Epithelial cell of proximal tubule (primary cell): ENCODE data around the gene BARX1. TPM values are rescaled to one million over a fixed set of nuclear protein-coding genes. Genes with fewer than 3 reads are reported as not detected.
"Not testable (repeated sequence)": the region's sequence is repeated elsewhere in the genome, so short reads cannot be mapped to it uniquely, and the experiment has no call there.

Experiments used
- DNase-seq: peaks from one replicate; pipeline ENCODE4 v3.0.0-alpha.2; 2011; ENCODE audit warnings: low read depth
- H3K4me3 ChIP-seq: 2 replicates; pipeline ENCODE4 v1.5.1; 2011; ENCODE audit warnings: low read depth, mild to moderate bottlenecking, low read length
- total RNA-seq: library from RNA; depleted of rRNA; stranded (reverse); fragments of >200 nt; gene quantifications from 2 replicates; pipeline ENCODE4 v1.2.3, GENCODE V29; 2015
- TF ChIP-seq, protein P1 (sequence below): conservative IDR thresholded peaks from 2 replicates; pipeline ENCODE4 v1.5.1; 2012; ENCODE audit warnings: low read depth, mild to moderate bottlenecking, low read length

The BARX1 gene
- total RNA-seq, 1 donor from 2014 or later, result not detected

DNA sequence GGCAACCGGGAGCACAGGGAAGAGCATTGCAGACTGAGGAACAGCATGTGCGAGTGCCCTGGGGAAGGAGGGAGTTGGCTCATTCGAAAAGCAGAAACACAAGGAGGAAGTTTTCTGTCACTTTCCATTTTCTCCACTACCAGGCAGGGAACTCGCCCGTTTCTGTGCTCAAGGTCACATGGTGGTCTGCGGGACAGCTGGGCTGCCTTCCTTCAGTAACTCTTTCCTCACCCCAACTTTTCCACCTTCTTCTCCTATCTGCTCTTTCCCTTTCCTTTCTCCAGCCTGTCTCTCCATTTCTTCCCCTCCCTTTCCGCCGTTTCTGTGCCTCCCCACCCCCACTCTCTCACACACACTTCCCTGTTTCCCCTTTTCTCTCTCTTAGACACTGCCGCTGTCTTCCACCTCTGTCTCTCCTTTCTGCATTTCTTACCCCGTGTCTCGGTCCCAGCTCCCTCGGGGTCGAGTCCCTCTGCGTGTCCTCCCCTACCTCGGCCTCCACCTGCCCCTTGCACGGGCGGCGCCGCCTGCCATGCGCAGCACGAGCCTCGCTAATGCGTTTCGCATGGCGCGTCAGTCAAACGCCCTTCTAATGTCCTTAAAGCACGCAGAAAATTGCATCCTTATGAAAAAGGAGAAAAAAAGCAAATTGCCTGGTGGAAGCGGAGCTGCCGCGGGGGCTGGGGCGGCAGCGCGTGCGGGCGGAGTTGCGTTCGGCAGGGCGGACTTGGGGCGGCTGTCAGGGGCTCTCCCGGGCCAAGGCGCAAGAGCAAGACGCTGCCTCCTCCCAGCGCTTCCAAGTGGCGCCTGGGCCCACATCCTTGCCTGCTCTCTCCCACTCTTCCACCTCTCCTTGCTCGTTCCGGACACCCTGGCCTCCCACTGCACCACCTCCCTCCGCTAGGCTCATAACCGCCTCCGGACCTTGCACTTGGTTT lies 9.5 kb downstream of the BARX1 start:
- H3K4me3 ChIP-seq, result peak overlapping the region; percentile 31
- DNase-seq, result no peak
- TF ChIP-seq, protein P1, sequence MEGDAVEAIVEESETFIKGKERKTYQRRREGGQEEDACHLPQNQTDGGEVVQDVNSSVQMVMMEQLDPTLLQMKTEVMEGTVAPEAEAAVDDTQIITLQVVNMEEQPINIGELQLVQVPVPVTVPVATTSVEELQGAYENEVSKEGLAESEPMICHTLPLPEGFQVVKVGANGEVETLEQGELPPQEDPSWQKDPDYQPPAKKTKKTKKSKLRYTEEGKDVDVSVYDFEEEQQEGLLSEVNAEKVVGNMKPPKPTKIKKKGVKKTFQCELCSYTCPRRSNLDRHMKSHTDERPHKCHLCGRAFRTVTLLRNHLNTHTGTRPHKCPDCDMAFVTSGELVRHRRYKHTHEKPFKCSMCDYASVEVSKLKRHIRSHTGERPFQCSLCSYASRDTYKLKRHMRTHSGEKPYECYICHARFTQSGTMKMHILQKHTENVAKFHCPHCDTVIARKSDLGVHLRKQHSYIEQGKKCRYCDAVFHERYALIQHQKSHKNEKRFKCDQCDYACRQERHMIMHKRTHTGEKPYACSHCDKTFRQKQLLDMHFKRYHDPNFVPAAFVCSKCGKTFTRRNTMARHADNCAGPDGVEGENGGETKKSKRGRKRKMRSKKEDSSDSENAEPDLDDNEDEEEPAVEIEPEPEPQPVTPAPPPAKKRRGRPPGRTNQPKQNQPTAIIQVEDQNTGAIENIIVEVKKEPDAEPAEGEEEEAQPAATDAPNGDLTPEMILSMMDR, result no peak

- no peak for DNase-seq
- H3K4me3 ChIP-seq, result no peak overlapping the region
These were observed 11.1 kb downstream of the BARX1 start for GRCh38 chr9:93944011-93944410.

GRCh38 chr9:93942161-93942560 lies 13.0 kb downstream of the BARX1 start:
- H3K4me3 ChIP-seq, result no peak overlapping the region
- TF ChIP-seq, protein P1, result no peak
- no peak for DNase-seq

More at GRCh38 chr9:93944011-93944410, 11.1 kb downstream of the BARX1 start:
- TF ChIP-seq, protein P1, result no peak

GRCh38 chr9:93941493-93941892 lies 13.7 kb downstream of the BARX1 start:
- TF ChIP-seq, protein P1, result no peak
- no peak overlapping the region for H3K4me3 ChIP-seq
- no peak for DNase-seq

- DNase-seq, result no peak
- TF ChIP-seq, protein P1, result no peak
- no peak overlapping the region for H3K4me3 ChIP-seq
These were observed 14.2 kb downstream of the BARX1 start for GRCh38 chr9:93940951-93941350.

DNA sequence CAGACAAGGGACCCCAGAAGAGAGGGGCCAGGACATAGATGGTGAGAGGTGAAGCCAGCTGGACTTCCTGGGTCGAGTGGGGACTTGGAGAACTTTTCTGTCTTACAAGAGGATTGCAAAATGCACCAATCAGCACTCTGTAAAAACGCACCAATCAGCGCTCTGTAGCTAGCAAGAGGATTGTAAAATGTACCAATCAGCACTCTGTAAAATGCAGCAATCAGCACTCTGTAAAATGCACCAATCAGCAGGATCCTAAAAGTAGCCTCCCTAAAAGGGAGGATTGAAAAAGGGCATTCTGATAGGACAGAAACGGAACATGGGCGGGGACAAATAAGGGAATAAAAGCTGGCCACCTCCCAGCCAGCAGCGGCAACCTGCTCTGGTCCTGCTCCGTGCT lies 15.6 kb downstream of the BARX1 start:
- not testable (repeated sequence) for H3K4me3 ChIP-seq, DNase-seq

GRCh38 chr9:93937193-93937592 lies 18.0 kb downstream of the BARX1 start:
- TF ChIP-seq, protein P1, result no peak
- no peak for DNase-seq
- H3K4me3 ChIP-seq, result no peak overlapping the region
